ENCODE data around the gene AK9. TPM values are rescaled to one million over a fixed set of nuclear protein-coding genes. Genes with fewer than 3 reads are reported as not detected.

The AK9 gene
- total RNA-seq = 9.5 and 15.2 TPM in 2 replicates
- polyA plus RNA-seq = 8.2 and 10.1 TPM in 2 replicates

DNA sequence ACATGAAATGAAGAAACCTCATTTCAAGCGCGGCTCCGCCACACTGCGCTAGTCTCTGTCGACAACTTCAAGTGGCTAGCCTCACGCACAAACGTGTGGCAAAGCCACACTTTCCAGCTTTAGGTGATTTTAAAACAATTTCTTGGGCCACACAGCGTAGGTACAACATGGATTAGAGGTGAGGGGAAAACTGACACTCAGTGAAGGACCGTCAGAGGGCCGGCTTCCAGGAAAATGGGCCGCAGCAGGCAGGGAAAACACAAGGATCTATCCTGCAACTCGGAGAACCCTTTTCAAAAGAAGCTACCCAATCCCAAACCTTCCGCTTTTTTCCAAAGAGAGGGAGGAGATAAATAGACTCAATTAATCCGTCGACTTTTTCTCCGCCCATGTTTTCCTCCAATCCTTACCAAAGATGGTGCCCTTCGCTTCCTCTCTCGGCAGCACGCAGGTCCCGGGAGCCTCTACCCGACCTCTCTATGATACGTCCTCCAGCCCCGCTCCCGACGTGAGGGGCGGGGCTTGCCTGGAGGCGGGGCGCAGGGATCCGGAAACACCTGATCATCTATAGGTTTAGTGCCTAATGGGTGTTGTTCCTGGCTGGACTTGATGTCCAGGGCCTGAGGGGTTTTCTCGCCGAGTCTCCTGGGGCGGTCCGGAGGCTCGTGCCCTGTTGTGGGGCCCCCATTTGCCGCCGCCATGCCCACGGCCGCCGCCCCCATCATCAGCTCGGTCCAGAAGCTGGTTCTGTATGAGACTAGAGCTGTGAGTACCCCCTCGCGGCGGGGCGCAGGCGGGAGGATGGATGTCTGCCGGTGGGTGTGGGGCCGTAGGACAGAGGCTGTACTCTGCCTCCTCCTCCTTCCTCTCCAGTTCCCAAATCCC is at the start of gene AK9, which contains the start of gene FIG4:
Gene AK9 (minus strand): TSS at position 466 of the 885 bp plus-strand sequence. CDS start 15,457 bp downstream, outside the sequence.
Gene FIG4 (plus strand): TSS at position 560 of the 885 bp plus-strand sequence. CDS start 140 bp downstream, at position 700.
- H3K9me2 ChIP-seq (replicated peaks; ENCODE audit: insufficient read depth) = no peaks in the 10 kb centered on the region
- no peaks in the 10 kb centered on the region for H4K20me1 ChIP-seq (ENCODE audit: insufficient read depth, poor library complexity, severe bottlenecking)
- H3K36me3 ChIP-seq (replicated peaks; ENCODE audit: insufficient read depth, low read depth) = no peaks in the 10 kb centered on the region
- H3K4me1 ChIP-seq (ENCODE audit: insufficient read depth) = peaks cover 4% of the 10 kb centered on the region
- under 1% methylated on average over 46 of the region's 47 CpGs for whole genome bisulfite sequencing (ENCODE audit: low lambda C conversion rate, missing lambda C conversion rate)
- no peak for TF ChIP-seq EZH2phosphoT487 (IDR thresholded peaks at IDR 0.05; ENCODE audit: low read depth, severe bottlenecking, unreplicated experiment)
- TF ChIP-seq, protein P1, sequence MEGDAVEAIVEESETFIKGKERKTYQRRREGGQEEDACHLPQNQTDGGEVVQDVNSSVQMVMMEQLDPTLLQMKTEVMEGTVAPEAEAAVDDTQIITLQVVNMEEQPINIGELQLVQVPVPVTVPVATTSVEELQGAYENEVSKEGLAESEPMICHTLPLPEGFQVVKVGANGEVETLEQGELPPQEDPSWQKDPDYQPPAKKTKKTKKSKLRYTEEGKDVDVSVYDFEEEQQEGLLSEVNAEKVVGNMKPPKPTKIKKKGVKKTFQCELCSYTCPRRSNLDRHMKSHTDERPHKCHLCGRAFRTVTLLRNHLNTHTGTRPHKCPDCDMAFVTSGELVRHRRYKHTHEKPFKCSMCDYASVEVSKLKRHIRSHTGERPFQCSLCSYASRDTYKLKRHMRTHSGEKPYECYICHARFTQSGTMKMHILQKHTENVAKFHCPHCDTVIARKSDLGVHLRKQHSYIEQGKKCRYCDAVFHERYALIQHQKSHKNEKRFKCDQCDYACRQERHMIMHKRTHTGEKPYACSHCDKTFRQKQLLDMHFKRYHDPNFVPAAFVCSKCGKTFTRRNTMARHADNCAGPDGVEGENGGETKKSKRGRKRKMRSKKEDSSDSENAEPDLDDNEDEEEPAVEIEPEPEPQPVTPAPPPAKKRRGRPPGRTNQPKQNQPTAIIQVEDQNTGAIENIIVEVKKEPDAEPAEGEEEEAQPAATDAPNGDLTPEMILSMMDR (IDR thresholded peaks at IDR 0.05; ENCODE audit: poor library complexity) = peak; percentile 43
- no peaks in the 10 kb centered on the region for H3K9me3 ChIP-seq (ENCODE audit: low read depth)
- peak within 1 kb of the TSS; percentile 85 for H3K27ac ChIP-seq
- H3K4me2 ChIP-seq = peak within 1 kb of the TSS; percentile 89
- H3K27me3 ChIP-seq = no peaks in the 10 kb centered on the region
- DNase-seq (ENCODE audit: low spot score) = peak; percentile 96
- peak within 1 kb of the TSS; percentile 96 for H2AFZ ChIP-seq
- peak within 1 kb of the TSS; percentile 66 for H3K4me3 ChIP-seq
- peaks cover 21% of the 10 kb centered on the region for H3K79me2 ChIP-seq

DNA sequence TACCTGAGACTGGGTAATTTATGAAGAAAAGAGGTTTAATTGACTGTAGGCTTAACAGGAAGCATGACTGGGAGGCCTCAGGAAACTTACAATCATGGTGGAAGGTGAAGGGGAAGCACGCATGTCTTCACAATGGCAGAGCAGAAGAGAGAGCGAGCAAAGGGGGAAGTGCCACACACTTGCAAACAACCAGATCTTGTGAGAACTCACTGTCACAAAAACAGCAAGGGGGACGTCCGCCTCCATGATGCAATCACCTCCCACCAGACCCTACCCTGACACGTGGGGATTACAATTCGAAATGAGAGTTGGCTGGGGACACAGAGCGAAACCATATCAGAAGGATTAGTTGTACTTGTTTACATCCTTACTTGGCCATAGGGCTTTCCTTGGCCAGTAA is 49.8 kb upstream of the AK9 start:
- Histone ChIP-seq H3K4me3 (no peak overlapping the region), H3K9me2 (replicated peaks; ENCODE audit: insufficient read depth) (no peaks in the 10 kb centered on the region), H3K79me2 (no peaks in the 10 kb centered on the region), H4K20me1 (ENCODE audit: insufficient read depth, poor library complexity, severe bottlenecking) (no peaks in the 10 kb centered on the region), H3K4me1 (ENCODE audit: insufficient read depth) (no peaks in the 10 kb centered on the region), H3K4me2 (no peak overlapping the region), H3K9me3 (ENCODE audit: low read depth) (no peaks in the 10 kb centered on the region), H3K27me3 (no peaks in the 10 kb centered on the region), H2AFZ (no peak overlapping the region), H3K27ac (no peak overlapping the region), H3K36me3 (replicated peaks; ENCODE audit: insufficient read depth, low read depth) (no peaks in the 10 kb centered on the region)
- WGBS (ENCODE audit: low lambda C conversion rate, missing lambda C conversion rate) = 70% methylated on average over 7 of the region's 7 CpGs
- DNase-seq (ENCODE audit: low spot score) = no peak
- TF ChIP-seq EZH2phosphoT487 (IDR thresholded peaks at IDR 0.05; ENCODE audit: low read depth, severe bottlenecking, unreplicated experiment) = no peak

DNA sequence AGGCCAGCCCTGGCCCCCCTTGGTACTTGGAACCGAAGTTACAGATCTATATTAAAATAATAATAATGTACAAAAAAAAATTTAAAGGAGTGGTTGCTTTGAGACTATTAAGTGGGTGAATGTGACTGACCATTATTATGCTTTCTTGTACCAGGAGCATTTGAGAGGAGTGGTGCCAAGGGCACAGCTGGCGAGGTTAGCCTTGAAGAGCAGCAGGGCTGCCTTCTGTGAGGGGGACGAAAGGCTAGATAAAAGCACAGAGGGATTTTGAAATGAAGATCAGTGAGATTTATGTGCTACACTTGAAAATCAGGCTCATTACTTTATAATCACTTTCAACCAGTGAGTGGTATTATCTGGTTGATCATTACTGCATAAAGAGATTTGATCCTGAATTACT is 48.7 kb upstream of the AK9 start:
- Histone ChIP-seq H3K9me2 (replicated peaks; ENCODE audit: insufficient read depth) (no peaks in the 10 kb centered on the region), H3K27ac (no peak overlapping the region)
- 96% methylated on average over 3 of the region's 3 CpGs for WGBS (ENCODE audit: low lambda C conversion rate, missing lambda C conversion rate)

DNA sequence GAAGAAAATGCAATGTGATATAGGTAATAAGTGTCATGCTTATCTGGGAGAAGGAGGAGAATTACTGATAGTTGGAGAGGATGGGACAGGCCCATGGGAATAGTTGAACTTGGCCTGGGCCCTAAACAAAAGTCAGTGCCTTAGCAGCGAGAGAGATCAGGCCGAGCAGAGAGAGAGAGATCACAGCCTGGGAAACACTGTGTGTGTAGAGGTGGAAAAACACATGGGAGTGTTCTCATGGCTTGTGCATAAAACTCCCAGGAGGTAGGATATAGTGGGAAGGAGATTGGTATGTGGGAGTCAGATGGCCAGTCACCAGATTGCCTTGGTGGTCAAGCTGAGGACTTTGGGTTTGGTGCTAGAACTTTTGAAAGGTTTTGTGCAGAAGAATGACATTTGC is 47.7 kb upstream of the AK9 start:
- H3K27me3 ChIP-seq = no peaks in the 10 kb centered on the region
- no peaks in the 10 kb centered on the region for H3K4me1 ChIP-seq (ENCODE audit: insufficient read depth)
- no peak overlapping the region for H2AFZ ChIP-seq
- H3K9me2 ChIP-seq (replicated peaks; ENCODE audit: insufficient read depth) = no peaks in the 10 kb centered on the region
- H3K4me3 ChIP-seq = no peak overlapping the region
- H4K20me1 ChIP-seq (ENCODE audit: insufficient read depth, poor library complexity, severe bottlenecking) = no peaks in the 10 kb centered on the region
- 92% methylated on average over 2 of the region's 2 CpGs for WGBS (ENCODE audit: low lambda C conversion rate, missing lambda C conversion rate)
- no peak overlapping the region for H3K27ac ChIP-seq
- DNase-seq (ENCODE audit: low spot score) = no peak
- H3K4me2 ChIP-seq = no peak overlapping the region
- no peaks in the 10 kb centered on the region for H3K36me3 ChIP-seq (replicated peaks; ENCODE audit: insufficient read depth, low read depth)
- no peaks in the 10 kb centered on the region for H3K9me3 ChIP-seq (ENCODE audit: low read depth)
- H3K79me2 ChIP-seq = no peaks in the 10 kb centered on the region
- TF ChIP-seq, protein P1 (IDR thresholded peaks at IDR 0.05; ENCODE audit: poor library complexity) = no peak
- TF ChIP-seq EZH2phosphoT487 (IDR thresholded peaks at IDR 0.05; ENCODE audit: low read depth, severe bottlenecking, unreplicated experiment) (no peak), EZH2 (IDR thresholded peaks at IDR 0.05; ENCODE audit: borderline replicate concordance) (no peak)

More for the DNA sequence above, 48.7 kb upstream of the AK9 start:
- DNase-seq (ENCODE audit: low spot score) = no peak
- H3K4me3 ChIP-seq = no peak overlapping the region
- TF ChIP-seq EZH2phosphoT487 (IDR thresholded peaks at IDR 0.05; ENCODE audit: low read depth, severe bottlenecking, unreplicated experiment) (no peak), EZH2 (IDR thresholded peaks at IDR 0.05; ENCODE audit: borderline replicate concordance) (no peak)
- TF ChIP-seq, protein P1 (IDR thresholded peaks at IDR 0.05; ENCODE audit: poor library complexity) = no peak
- no peaks in the 10 kb centered on the region for H3K9me3 ChIP-seq (ENCODE audit: low read depth)
- no peaks in the 10 kb centered on the region for H3K4me1 ChIP-seq (ENCODE audit: insufficient read depth)
- no peaks in the 10 kb centered on the region for H4K20me1 ChIP-seq (ENCODE audit: insufficient read depth, poor library complexity, severe bottlenecking)
- H3K79me2 ChIP-seq = no peaks in the 10 kb centered on the region
- no peak overlapping the region for H2AFZ ChIP-seq
- H3K27me3 ChIP-seq = no peaks in the 10 kb centered on the region
- H3K4me2 ChIP-seq = no peak overlapping the region
- no peaks in the 10 kb centered on the region for H3K36me3 ChIP-seq (replicated peaks; ENCODE audit: insufficient read depth, low read depth)

Measured in hepatocyte (in vitro differentiated cells).